Measurements from ENCODE around the gene TRAF7. TPM values are rescaled to one million over a fixed set of nuclear protein-coding genes. Genes with fewer than 3 reads are reported as not detected.

Gene TRAF7
- total RNA-seq, 1 donor from 2014 or later = 88.8 TPM

DNA sequence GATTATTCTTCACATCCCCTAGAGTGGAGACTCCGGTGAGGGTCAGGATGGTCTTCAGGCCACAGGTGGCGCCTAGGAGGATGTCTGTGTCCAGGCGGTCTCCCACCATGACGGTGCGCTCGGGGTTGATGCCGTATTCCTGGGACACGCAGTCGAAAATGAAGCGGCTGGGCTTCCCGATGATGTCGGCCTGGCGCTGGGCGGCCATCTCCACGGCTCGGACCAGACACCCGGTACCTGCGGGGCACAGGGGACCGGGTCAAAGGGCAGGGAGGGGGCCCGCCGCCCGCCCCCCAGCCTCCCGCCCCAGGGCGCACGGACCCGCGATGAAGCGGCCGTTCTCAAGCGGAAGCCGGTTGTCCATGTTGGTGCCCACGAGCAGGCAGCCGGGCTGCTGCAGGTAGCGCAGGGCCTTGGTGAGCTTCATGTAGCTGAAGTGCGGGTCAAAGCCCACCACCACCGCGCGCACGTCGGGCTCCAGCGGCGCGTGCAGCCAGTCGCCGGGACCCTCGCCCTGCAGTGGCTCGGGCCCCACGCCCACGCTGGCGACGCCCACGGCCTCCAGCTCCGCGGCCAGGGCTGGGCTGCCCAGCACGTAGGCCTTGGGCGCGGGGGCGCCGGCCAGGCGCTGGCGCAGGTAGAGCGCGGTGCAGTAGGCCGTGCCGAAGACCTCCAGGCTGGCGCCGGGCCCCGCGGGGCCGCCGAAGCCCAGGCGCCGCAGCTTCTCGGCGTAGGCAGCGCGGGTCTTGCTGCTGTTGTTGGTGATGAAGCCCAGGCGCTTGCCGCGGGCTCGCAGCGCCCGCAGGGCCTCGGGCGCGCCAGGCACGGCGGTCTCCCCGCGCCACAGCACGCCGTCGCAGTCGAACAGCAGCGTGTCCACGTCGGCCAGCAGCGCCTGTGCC lies 58.5 kb downstream of the TRAF7 start:
- no peak for DNase-seq (ENCODE audit: low read depth, low spot score)

DNA sequence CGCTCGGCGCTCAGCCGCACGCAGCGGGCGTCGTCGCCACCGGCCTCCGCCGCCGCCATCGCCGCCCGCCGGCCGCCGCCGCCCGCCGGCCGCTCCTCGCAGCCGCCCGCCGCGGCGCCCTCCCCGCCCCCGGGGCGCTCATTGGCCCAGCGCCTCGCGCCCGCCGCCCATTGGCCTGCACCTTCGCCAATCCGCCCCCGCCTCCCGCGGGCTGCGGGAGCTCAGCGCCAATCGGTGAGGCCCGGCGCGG lies 59.1 kb downstream of the TRAF7 start, which contains the start of gene PGP:
TSS of gene PGP (minus strand) at position 122 of the 250 bp plus-strand sequence. CDS start at position 59, 63 bp downstream.
- DNase-seq (ENCODE audit: low read depth, low spot score) = no peak

DNA sequence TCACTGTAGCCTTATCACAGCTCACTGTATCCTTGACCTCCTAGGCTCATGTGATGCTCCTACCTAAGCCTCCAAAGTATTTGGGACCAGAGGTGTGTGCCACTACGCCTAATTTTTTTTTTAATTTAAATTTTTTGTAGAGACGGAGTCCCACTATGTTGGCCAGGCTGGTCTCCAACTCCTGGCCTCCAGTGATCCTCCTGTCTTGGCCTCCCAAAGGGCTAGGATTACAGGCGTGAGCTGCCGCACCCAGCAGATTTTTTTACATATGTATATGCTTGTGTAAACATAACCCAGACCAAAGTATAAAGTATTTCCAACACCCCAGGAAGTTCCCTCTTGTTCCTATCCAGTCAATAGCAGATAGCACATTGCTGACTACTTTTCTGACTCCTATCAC lies 60.7 kb downstream of the TRAF7 start:
- DNase-seq (ENCODE audit: low read depth, low spot score) = no peak

DNA sequence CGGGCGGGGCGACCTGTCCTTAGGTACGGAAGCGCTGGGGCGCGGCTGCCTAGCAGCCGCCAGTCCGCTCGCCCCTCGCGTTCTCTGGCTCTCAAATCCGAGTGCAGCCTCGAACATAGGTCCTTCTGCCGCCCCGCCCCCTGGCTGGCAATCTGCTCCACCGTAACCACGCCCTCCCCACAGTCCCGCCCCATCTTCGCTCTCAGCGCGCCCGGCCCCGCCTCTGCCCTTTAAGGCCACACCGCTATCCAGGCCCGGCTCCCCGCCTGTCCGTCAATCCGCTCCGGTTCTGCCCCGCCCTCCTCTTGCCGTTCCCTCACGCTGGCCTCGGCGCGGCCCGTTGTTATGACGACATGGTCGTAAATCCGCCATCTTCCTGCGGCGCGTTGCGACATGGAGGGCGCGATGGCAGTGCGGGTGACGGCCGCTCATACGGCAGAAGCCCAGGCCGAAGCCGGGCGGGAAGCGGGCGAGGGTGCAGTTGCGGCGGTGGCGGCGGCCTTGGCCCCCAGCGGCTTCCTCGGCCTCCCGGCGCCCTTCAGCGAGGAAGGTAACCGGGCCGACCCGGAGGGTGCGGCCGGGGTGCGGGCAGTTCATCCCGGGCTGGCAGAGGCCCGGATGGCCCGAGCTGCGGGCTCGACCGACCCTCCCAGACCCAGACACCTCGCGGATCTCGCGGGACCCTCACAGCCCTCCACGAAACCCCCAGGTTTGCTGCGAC lies 67.8 kb downstream of the TRAF7 start, which contains the start of gene E4F1:
TSS of gene E4F1 (plus strand) at position 371 of the 721 bp plus-strand sequence. CDS start at position 394, 23 bp downstream.
- DNase-seq (ENCODE audit: low read depth, low spot score) = peak; percentile 99

DNA sequence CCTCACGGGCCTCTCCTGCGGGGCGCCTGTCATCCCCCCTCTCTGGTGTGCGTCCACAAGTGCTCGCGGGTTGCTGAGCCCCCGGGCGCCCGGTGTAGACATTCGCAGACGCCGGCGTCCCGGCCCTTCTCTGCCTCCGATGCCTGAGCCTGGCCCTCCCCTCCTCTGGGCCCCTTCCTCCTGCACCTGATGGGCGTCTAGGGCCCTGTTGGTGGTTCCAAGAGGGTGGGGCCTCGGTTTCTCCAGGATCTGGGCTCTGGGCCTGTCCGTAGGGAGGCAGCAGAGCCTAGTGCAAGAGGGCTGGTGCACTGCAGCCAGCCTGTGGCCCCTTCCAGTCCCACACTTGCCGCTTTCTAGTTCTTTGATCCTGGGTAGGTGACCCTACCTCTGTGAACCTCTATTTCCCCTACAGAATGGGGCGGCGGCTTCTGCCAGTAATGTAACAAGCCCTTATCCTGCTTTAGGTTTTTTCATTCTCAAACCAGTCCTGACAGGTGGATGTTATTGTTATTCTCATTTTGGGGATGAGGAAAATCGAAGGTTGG lies 68.4 kb downstream of the TRAF7 start:
- DNase-seq (ENCODE audit: low read depth, low spot score) = no peak

DNA sequence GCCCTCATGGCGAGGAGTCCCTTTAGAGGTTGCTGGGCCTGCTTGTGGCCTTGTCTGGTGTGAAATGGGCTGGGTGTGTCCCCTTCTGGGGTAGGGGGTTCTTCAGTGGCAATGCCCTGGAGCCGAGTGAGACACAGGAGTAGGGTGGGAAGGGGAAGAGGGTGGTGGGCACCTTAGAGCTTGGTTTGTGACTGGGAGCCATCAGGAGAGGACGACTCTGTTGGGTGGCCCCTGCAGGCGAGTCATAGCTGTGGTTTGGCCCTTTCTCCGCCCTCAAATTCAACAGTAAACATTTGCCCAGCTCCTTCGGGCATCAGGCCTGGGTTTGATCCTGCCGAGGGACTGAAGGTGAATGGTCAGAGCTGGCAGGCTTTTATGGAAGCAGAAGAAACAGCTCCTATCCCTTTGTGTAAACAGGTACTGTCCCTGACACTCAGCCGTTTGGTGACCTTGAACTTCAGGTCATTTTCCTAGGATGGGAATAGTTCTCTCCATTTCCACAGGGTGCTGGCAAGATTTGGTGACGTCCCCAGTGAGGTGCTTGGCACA lies 70.7 kb downstream of the TRAF7 start:
- DNase-seq (ENCODE audit: low read depth, low spot score) = no peak

DNA sequence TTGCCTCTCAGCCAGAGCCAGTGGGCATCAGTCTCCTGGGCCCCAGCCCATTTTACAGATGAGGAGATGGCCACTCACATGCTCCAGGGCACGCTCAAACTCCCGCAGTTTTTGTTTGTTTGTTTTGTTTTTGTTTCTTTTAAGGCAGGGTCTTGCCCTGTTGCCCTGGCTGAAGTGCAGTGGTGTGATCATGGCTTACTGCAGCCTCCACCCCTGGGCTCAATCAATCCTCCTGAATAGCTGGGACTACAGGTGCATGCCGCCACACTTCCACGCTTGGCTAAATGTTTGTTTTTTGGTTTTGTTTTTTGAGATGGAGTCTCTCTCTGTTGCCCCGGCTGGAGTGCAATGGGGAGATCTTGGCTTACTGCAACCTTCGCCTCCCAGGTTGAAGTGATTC lies 71.3 kb downstream of the TRAF7 start:
- DNase-seq (ENCODE audit: low read depth, low spot score) = no peak

Other genes with a start within 250 kb of the TRAF7 start
- gene HS3ST6, start 237.4 kb upstream of the TRAF7 start, total RNA-seq = not detected in 2 replicates
- gene MSRB1, start 212.6 kb upstream of the TRAF7 start, total RNA-seq = 10.9 and 11.1 TPM in 2 replicates
- not detected in 2 replicates for gene RPL3L, start 201.1 kb upstream of the TRAF7 start, total RNA-seq
- gene NDUFB10, start 196.2 kb upstream of the TRAF7 start, total RNA-seq = 169 and 200 TPM in 2 replicates
- gene RPS2, start 191.0 kb upstream of the TRAF7 start, total RNA-seq = 2,313 and 4,514 TPM in 2 replicates
- not detected in 2 replicates for gene RNF151, start 188.9 kb upstream of the TRAF7 start, total RNA-seq
- gene TBL3, start 183.7 kb upstream of the TRAF7 start, total RNA-seq = 59.4 and 61.9 TPM in 2 replicates
- 0.07 and 0.13 TPM in 2 replicates for gene NOXO1, start 174.3 kb upstream of the TRAF7 start, total RNA-seq
- 13.5 and 21.1 TPM in 2 replicates for gene GFER, start 171.6 kb upstream of the TRAF7 start, total RNA-seq
- gene SYNGR3, start 165.8 kb upstream of the TRAF7 start, total RNA-seq = 1.8 and 5.6 TPM in 2 replicates
- 22.8 and 23.4 TPM in 2 replicates for gene ZNF598, start 146.0 kb upstream of the TRAF7 start, total RNA-seq
- gene NPW, start 136.0 kb upstream of the TRAF7 start, total RNA-seq = 0.33 and 0.46 TPM in 2 replicates
- gene NHERF2, start 128.9 kb upstream of the TRAF7 start, total RNA-seq = 53.2 and 76.2 TPM in 2 replicates
- 48.6 and 48.9 TPM in 2 replicates for gene NTHL1, start 107.9 kb upstream of the TRAF7 start, total RNA-seq
- 35.1 and 47.5 TPM in 2 replicates for gene TSC2, start 107.8 kb upstream of the TRAF7 start, total RNA-seq
- 35.4 and 39.8 TPM in 2 replicates for gene PKD1, start 19.9 kb upstream of the TRAF7 start, total RNA-seq
- 0.46 and 1.1 TPM in 2 replicates for gene RAB26, start 7.2 kb upstream of the TRAF7 start, total RNA-seq
- gene CASKIN1, start 40.8 kb downstream of the TRAF7 start, total RNA-seq = 0.04 and 0.26 TPM in 2 replicates
- gene MLST8, start 49.7 kb downstream of the TRAF7 start, total RNA-seq = 26.4 and 32.1 TPM in 2 replicates
- 1.1 and 6.5 TPM in 2 replicates for gene BRICD5, start 55.1 kb downstream of the TRAF7 start, total RNA-seq
- gene PGP, start 59.1 kb downstream of the TRAF7 start, total RNA-seq = 19.3 and 25.8 TPM in 2 replicates
- gene E4F1, start 67.8 kb downstream of the TRAF7 start, total RNA-seq = 30.3 and 34.0 TPM in 2 replicates
- gene DNASE1L2, start 80.7 kb downstream of the TRAF7 start, total RNA-seq = 0.26 and 0.85 TPM in 2 replicates
- 35.1 and 35.3 TPM in 2 replicates for gene ECI1, start 95.8 kb downstream of the TRAF7 start, total RNA-seq
- 64.5 and 77.5 TPM in 2 replicates for gene RNPS1, start 112.3 kb downstream of the TRAF7 start, total RNA-seq
- gene ABCA3, start 184.9 kb downstream of the TRAF7 start, total RNA-seq = 26.2 and 31.5 TPM in 2 replicates